K562 (cell line): ENCODE results near the gene ANTKMT. TPM values are rescaled to one million over a fixed set of nuclear protein-coding genes. Genes with fewer than 3 reads are reported as not detected.

ENCODE experiments used
- CREBBP ChIP-seq: IDR thresholded peaks from one replicate; pipeline ENCODE4 v1.6.1; 2012; ENCODE audit warnings: low read depth, mild to moderate bottlenecking, control low read depth, inconsistent platforms, low read length
- FUS ChIP-seq: fragments of 200-400 bp; formaldehyde crosslinking; optimal IDR thresholded peaks from 2 replicates; pipeline ENCODE3; 2017; ENCODE audit warnings: low read depth, low read length
- MAZ ChIP-seq, 2 experiments: fragments of 450-650 bp in 1 of 2; sonication (generic) in 1 of 2; formaldehyde crosslinking; IDR thresholded peaks in 1 of 2; conservative IDR thresholded peaks in 1 of 2; 2 replicates each; pipeline versions ENCODE4 v1.4.0 to v1.5.0; 2020; ENCODE audit warnings: mild to moderate bottlenecking in 1 of 2, missing genetic modification reagents in 1 of 2
- PHF8 ChIP-seq: fragments of 200-600 bp; sonication (generic); IDR thresholded peaks from 2 replicates; pipeline ENCODE4 v1.6.1; 2012; ENCODE audit warnings: mixed run types, mild to moderate bottlenecking, inconsistent platforms, low read length, moderate library complexity, borderline replicate concordance
- YY1 ChIP-seq, 3 experiments: IDR thresholded peaks; 2 replicates each; pipeline ENCODE4 v1.6.1; 2011; ENCODE audit warnings: low read length in 2 of 3, mild to moderate bottlenecking in 2 of 3, moderate library complexity in 2 of 3, borderline replicate concordance in 1 of 3, control low read depth in 1 of 3, low read depth in 1 of 3; ENCODE audit not compliant: insufficient read depth in 3 of 3, insufficient replicate concordance in 2 of 3, control insufficient read depth in 1 of 3, insufficient read length in 1 of 3; ENCODE audit errors: extremely low read depth in 1 of 3
- polyA plus RNA-seq, 8 experiments: library from polyadenylated mRNA; depleted of rRNA in 4 of 8; stranded (reverse) in 5 of 8; unstranded in 3 of 8; fragments of >200 nt; fragmentation: Nextera tagmentation in 2 of 8; fragmentation: Illumina TruSeq in 1 of 8; extraction: Ambion mirVana in 2 of 8; extraction: Trizol in 1 of 8; gene quantifications; 2 replicates each; pipeline versions ENCODE4 v1.2.1 to v1.2.3, GENCODE V29; 2011 to 2014; ENCODE audit warnings: inconsistent platforms in 1 of 8, missing spikeins in 1 of 8
- total RNA-seq, 7 experiments: library from RNA; depleted of rRNA in 6 of 7; stranded (reverse); fragments of >200 nt in 6 of 7; fragmentation: Illumina TruSeq in 2 of 7; extraction: Trizol in 2 of 7; gene quantifications; 2 replicates each; pipeline versions ENCODE4 v1.2.1 to v1.2.3, GENCODE V29; 2011 to 2021; ENCODE audit warnings: low replicate concordance in 1 of 7
- TF ChIP-seq, protein P1 (sequence below): fragments of 450-650 bp; IDR thresholded peaks from 2 replicates; pipeline ENCODE4 v1.6.1; 2016; ENCODE audit warnings: mild to moderate bottlenecking, moderate library complexity
- TF ChIP-seq, protein P2 (sequence below): sonication (generic); formaldehyde crosslinking; IDR thresholded peaks from 2 replicates; pipeline ENCODE4 v1.9.0; 2022; ENCODE audit warnings: mild to moderate bottlenecking, missing genetic modification reagents
- TF ChIP-seq, protein P3 (sequence below): sonication (generic); formaldehyde crosslinking; IDR thresholded peaks from 2 replicates; pipeline ENCODE4 v1.8.1; 2022; ENCODE audit warnings: missing genetic modification reagents
- TF ChIP-seq, protein P4 (sequence below), 2 experiments: IDR thresholded peaks; 2 replicates each; pipeline ENCODE4 v1.6.1; 2012; ENCODE audit warnings: improper control_type of control experiment in 2 of 2, low read depth in 2 of 2, low read length in 2 of 2, borderline replicate concordance in 1 of 2

ANTKMT gene
- total and polyA plus RNA-seq, 9 of the 15 experiments (the other 6 are each of a cell fraction or from before 2014, with no cell fraction given) = 0.58 to 217 (median 19.1) TPM

DNA sequence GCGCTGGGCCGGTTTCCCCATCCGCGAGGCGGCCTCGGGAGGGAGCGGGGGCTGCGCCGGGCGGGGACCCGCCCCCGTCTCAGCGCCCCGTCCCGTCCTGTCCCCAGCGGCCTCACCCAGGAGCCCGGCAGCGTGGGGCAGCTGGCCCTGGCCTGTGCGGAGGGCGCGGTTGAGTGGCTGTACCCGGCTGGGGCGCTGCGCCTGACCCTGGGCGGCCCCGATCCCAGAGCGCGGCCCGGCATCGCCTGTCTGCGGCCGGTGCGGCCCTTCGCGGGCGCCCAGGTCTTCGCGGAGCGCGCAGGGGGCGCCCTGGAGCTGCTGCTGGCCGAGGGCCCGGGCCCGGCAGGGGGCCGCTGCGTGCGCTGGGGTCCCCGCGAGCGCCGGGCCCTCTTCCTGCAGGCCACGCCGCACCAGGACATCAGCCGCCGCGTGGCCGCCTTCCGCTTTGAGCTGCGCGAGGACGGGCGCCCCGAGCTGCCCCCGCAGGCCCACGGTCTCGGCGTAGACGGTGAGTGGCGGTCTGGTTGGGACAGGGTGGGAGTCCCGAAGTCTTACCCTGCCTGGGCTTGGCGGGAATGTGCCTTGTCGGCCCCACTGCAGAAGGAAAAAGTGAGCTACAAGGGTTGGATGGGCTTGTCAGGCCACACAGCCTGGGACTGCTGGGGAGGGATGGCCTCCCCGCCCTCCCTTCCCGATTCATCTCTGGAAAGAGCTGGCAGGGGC lies 5.3 kb upstream of the ANTKMT start (continued):
- TF ChIP-seq, protein P1, sequence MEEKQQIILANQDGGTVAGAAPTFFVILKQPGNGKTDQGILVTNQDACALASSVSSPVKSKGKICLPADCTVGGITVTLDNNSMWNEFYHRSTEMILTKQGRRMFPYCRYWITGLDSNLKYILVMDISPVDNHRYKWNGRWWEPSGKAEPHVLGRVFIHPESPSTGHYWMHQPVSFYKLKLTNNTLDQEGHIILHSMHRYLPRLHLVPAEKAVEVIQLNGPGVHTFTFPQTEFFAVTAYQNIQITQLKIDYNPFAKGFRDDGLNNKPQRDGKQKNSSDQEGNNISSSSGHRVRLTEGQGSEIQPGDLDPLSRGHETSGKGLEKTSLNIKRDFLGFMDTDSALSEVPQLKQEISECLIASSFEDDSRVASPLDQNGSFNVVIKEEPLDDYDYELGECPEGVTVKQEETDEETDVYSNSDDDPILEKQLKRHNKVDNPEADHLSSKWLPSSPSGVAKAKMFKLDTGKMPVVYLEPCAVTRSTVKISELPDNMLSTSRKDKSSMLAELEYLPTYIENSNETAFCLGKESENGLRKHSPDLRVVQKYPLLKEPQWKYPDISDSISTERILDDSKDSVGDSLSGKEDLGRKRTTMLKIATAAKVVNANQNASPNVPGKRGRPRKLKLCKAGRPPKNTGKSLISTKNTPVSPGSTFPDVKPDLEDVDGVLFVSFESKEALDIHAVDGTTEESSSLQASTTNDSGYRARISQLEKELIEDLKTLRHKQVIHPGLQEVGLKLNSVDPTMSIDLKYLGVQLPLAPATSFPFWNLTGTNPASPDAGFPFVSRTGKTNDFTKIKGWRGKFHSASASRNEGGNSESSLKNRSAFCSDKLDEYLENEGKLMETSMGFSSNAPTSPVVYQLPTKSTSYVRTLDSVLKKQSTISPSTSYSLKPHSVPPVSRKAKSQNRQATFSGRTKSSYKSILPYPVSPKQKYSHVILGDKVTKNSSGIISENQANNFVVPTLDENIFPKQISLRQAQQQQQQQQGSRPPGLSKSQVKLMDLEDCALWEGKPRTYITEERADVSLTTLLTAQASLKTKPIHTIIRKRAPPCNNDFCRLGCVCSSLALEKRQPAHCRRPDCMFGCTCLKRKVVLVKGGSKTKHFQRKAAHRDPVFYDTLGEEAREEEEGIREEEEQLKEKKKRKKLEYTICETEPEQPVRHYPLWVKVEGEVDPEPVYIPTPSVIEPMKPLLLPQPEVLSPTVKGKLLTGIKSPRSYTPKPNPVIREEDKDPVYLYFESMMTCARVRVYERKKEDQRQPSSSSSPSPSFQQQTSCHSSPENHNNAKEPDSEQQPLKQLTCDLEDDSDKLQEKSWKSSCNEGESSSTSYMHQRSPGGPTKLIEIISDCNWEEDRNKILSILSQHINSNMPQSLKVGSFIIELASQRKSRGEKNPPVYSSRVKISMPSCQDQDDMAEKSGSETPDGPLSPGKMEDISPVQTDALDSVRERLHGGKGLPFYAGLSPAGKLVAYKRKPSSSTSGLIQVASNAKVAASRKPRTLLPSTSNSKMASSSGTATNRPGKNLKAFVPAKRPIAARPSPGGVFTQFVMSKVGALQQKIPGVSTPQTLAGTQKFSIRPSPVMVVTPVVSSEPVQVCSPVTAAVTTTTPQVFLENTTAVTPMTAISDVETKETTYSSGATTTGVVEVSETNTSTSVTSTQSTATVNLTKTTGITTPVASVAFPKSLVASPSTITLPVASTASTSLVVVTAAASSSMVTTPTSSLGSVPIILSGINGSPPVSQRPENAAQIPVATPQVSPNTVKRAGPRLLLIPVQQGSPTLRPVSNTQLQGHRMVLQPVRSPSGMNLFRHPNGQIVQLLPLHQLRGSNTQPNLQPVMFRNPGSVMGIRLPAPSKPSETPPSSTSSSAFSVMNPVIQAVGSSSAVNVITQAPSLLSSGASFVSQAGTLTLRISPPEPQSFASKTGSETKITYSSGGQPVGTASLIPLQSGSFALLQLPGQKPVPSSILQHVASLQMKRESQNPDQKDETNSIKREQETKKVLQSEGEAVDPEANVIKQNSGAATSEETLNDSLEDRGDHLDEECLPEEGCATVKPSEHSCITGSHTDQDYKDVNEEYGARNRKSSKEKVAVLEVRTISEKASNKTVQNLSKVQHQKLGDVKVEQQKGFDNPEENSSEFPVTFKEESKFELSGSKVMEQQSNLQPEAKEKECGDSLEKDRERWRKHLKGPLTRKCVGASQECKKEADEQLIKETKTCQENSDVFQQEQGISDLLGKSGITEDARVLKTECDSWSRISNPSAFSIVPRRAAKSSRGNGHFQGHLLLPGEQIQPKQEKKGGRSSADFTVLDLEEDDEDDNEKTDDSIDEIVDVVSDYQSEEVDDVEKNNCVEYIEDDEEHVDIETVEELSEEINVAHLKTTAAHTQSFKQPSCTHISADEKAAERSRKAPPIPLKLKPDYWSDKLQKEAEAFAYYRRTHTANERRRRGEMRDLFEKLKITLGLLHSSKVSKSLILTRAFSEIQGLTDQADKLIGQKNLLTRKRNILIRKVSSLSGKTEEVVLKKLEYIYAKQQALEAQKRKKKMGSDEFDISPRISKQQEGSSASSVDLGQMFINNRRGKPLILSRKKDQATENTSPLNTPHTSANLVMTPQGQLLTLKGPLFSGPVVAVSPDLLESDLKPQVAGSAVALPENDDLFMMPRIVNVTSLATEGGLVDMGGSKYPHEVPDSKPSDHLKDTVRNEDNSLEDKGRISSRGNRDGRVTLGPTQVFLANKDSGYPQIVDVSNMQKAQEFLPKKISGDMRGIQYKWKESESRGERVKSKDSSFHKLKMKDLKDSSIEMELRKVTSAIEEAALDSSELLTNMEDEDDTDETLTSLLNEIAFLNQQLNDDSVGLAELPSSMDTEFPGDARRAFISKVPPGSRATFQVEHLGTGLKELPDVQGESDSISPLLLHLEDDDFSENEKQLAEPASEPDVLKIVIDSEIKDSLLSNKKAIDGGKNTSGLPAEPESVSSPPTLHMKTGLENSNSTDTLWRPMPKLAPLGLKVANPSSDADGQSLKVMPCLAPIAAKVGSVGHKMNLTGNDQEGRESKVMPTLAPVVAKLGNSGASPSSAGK = peak; percentile 33; the same call in 1 of the 2 replicates
- TF ChIP-seq FUS (no peak), PHF8 (peak; percentile 20; the same call in 1 of the 2 replicates), CREBBP (no peak), YY1 (IDR thresholded peaks at IDR 0.05; ENCODE audit: borderline replicate concordance in 1 of 3, control insufficient read depth in 1 of 3, extremely low read depth in 1 of 3, insufficient read depth in 3 of 3, insufficient read length in 1 of 3, insufficient replicate concordance in 2 of 3, low read depth in 1 of 3, low read length in 2 of 3) (peak in 1 of 3 experiments; percentile 34), MAZ (CRISPR knock-in tag; conservative IDR thresholded peaks at IDR 0.05 in 1 of 2, IDR thresholded peaks at IDR 0.05 in 1 of 2) (peak in 1 of 2 experiments; percentile 65; a peak in 2 of 4 replicates)
- TF ChIP-seq, protein P2, sequence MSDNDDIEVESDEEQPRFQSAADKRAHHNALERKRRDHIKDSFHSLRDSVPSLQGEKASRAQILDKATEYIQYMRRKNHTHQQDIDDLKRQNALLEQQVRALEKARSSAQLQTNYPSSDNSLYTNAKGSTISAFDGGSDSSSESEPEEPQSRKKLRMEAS (CRISPR knock-in tag) = peak; percentile 60
- TF ChIP-seq, protein P3, sequence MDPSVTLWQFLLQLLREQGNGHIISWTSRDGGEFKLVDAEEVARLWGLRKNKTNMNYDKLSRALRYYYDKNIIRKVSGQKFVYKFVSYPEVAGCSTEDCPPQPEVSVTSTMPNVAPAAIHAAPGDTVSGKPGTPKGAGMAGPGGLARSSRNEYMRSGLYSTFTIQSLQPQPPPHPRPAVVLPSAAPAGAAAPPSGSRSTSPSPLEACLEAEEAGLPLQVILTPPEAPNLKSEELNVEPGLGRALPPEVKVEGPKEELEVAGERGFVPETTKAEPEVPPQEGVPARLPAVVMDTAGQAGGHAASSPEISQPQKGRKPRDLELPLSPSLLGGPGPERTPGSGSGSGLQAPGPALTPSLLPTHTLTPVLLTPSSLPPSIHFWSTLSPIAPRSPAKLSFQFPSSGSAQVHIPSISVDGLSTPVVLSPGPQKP (CRISPR knock-in tag) = no peak
- TF ChIP-seq, protein P4, sequence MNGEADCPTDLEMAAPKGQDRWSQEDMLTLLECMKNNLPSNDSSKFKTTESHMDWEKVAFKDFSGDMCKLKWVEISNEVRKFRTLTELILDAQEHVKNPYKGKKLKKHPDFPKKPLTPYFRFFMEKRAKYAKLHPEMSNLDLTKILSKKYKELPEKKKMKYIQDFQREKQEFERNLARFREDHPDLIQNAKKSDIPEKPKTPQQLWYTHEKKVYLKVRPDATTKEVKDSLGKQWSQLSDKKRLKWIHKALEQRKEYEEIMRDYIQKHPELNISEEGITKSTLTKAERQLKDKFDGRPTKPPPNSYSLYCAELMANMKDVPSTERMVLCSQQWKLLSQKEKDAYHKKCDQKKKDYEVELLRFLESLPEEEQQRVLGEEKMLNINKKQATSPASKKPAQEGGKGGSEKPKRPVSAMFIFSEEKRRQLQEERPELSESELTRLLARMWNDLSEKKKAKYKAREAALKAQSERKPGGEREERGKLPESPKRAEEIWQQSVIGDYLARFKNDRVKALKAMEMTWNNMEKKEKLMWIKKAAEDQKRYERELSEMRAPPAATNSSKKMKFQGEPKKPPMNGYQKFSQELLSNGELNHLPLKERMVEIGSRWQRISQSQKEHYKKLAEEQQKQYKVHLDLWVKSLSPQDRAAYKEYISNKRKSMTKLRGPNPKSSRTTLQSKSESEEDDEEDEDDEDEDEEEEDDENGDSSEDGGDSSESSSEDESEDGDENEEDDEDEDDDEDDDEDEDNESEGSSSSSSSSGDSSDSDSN (IDR thresholded peaks at IDR 0.05; ENCODE audit: borderline replicate concordance in 1 of 2, low read depth in 2 of 2, low read length in 2 of 2) = peak; percentile 19 to 79; a peak in 1 of 4 replicates
